Measurements from ENCODE around the gene STAU1. TPM values are rescaled to one million over a fixed set of nuclear protein-coding genes. Genes with fewer than 3 reads are reported as not detected.
"Not testable (repeated sequence)": the region's sequence is repeated elsewhere in the genome, so short reads cannot be mapped to it uniquely, and the experiment has no call there.

Gene STAU1
- total RNA-seq, 1 donor from 2014 or later = 73.7 TPM

- H3K27ac Mint-ChIP-seq; H3K4me1 Mint-ChIP-seq; DNase-seq; H3K4me3 Mint-ChIP-seq; H3K27me3 Mint-ChIP-seq; H3K9me3 Mint-ChIP-seq; intact Hi-C loops (cut with micrococcal nuclease): not testable (repeated sequence)
- H3K36me3 Mint-ChIP-seq (ENCODE audit: low read depth) = peaks cover 63% of the 10 kb centered on the region
These were observed 105.8 kb downstream of the STAU1 start for GRCh38 chr20:49082295-49082694.

DNA sequence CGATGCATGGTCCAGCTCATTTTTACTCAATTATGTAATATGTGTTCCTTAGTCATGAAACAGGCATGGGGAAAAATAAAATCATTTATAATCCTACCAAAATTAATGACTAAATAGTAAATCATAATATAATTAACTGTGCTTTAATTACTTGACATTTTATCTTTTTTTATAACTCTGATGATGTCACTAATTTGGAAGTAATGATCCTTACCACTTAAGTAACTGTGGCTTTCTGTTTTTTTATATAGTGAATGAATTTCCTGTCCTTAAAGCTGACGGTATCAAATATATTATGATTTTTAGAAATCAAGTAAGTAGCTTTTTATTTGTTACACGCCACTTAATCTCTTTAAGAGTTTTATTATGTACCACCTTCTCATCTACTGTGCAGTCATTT is 109.8 kb downstream of the STAU1 start:
- intact Hi-C loops (cut with micrococcal nuclease) = no loop called here
- Mint-ChIP-seq H3K27me3 (no peaks in the 10 kb centered on the region), H3K4me3 (no peak overlapping the region), H3K36me3 (ENCODE audit: low read depth) (peaks cover 52% of the 10 kb centered on the region), H3K4me1 (peaks cover 3% of the 10 kb centered on the region), H3K9me3 (no peaks in the 10 kb centered on the region), H3K27ac (no peak overlapping the region)
- DNase-seq = no peak

DNA sequence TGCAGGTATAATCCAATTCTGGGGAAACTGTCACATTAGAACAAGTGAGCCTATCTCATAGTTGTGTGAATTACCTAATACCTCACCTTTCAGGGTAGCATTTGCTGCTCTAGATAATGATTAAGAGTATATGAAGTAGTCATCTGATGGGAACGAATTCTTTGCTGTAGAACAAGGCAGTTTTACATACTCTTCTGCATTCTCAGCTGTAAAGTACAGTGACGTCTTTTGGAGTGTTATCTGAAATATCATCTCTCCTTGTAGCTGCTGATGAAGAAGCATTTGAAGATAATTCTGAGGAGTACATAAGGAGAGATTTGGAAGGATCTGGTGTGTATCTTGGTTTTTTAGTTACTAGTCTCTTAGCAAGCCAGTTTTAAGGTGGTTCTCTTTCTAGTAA is 113.6 kb downstream of the STAU1 start:
- H3K4me1 Mint-ChIP-seq = peaks cover 3% of the 10 kb centered on the region
- H3K4me3 Mint-ChIP-seq = no peak overlapping the region
- H3K27me3 Mint-ChIP-seq = no peaks in the 10 kb centered on the region
- no peak for DNase-seq
- peaks cover 44% of the 10 kb centered on the region for H3K36me3 Mint-ChIP-seq (ENCODE audit: low read depth)
- no peaks in the 10 kb centered on the region for H3K9me3 Mint-ChIP-seq
- intact Hi-C loops (cut with micrococcal nuclease) = no loop called here
- peak overlapping the region; percentile 21 for H3K27ac Mint-ChIP-seq

Other genes starting within 250 kb of the STAU1 start
- 135 and 136 TPM in 2 replicates for gene CSE1L, start 142.0 kb downstream of the STAU1 start, total RNA-seq
- gene DDX27, start 31.1 kb upstream of the STAU1 start, total RNA-seq = 56.5 and 56.9 TPM in 2 replicates
- gene ZNFX1, start 89.7 kb upstream of the STAU1 start, total RNA-seq = 61.2 and 61.5 TPM in 2 replicates